MCF 10A (cell line): ENCODE measurements around the gene SMG1. TPM values are rescaled to one million over a fixed set of nuclear protein-coding genes. Genes with fewer than 3 reads are reported as not detected.

Source experiments
- BruUV-seq: library from RNA; stranded (reverse); fragments of 400-500 nt; replicated peaks from 2 replicates; lab custom pipeline; 2021; lab: Mats Ljungman, UMichigan
- CTCF ChIA-PET: fragments of 300-600 bp; sonication (Branson Sonifier 250); formaldehyde crosslinking; extraction: SDS; loops from one replicate; lab custom pipeline; 2021; ENCODE audit warnings: antibody characterized with exemption, inconsistent platforms; lab: Yijun Ruan, JAX
- POLR2A ChIA-PET: fragments of 300-600, 350-650 bp; sonication (Branson Sonifier 250); formaldehyde crosslinking; extraction: SDS; loops from one replicate; lab custom pipeline; 2020; ENCODE audit warnings: antibody characterized with exemption, inconsistent platforms; lab: Yijun Ruan, JAX
- DNase-seq: peaks from one replicate; pipeline ENCODE4 v3.0.0-alpha.2; 2018; ENCODE audit not compliant: unreplicated experiment
- H3K27ac Mint-ChIP-seq: one replicate; pipeline ENCODE4 v1.8.0; 2022; ENCODE audit warnings: mild to moderate bottlenecking, low read depth, mixed read lengths; ENCODE audit not compliant: unreplicated experiment
- H3K27me3 Mint-ChIP-seq: one replicate; pipeline ENCODE4 v1.8.0; 2022; ENCODE audit warnings: mixed read lengths; ENCODE audit not compliant: insufficient read depth, unreplicated experiment
- H3K36me3 Mint-ChIP-seq: one replicate; pipeline ENCODE4 v1.8.0; 2022; ENCODE audit warnings: mild to moderate bottlenecking, moderate library complexity, mixed read lengths; ENCODE audit not compliant: insufficient read depth, unreplicated experiment
- H3K4me1 Mint-ChIP-seq: one replicate; pipeline ENCODE4 v1.8.0; 2022; ENCODE audit warnings: mixed read lengths; ENCODE audit not compliant: insufficient read depth, unreplicated experiment
- H3K4me3 Mint-ChIP-seq: one replicate; pipeline ENCODE4 v1.8.0; 2022; ENCODE audit warnings: mild to moderate bottlenecking, moderate library complexity, mixed read lengths; ENCODE audit not compliant: unreplicated experiment
- H3K9me3 Mint-ChIP-seq: one replicate; pipeline ENCODE4 v1.8.0; 2022; ENCODE audit warnings: mixed read lengths; ENCODE audit not compliant: unreplicated experiment
- CTCF ChIP-seq: fragments of 200-600 bp; IDR thresholded peaks from one replicate; pipeline ENCODE4 v1.8.0; 2022; ENCODE audit warnings: antibody characterized with exemption, mild to moderate bottlenecking; ENCODE audit not compliant: unreplicated experiment
- intact Hi-C: fragments of 100-400 bp; cut with micrococcal nuclease; formaldehyde crosslinking; loops from 2 replicates; pipeline ENCODE4 v1.14.1; 2022
- total RNA-seq: library from RNA; stranded (reverse); gene quantifications from 2 replicates; pipeline ENCODE4 v1.2.3, GENCODE V29; 2022

SMG1 gene
- total RNA-seq, 1 experiment from 2014 or later, result 110 TPM

- ChIA-PET CTCF (interaction anchor here (0.7 to 2.9 kb wide), 10 partner anchors 13 to 179 kb away, joined by 3 to 15 read pairs (median 4); partner anchors contain the start of genes RPS15A and TMC7), POLR2A (interaction anchor here (0.8 to 10.1 kb wide), 6 partner anchors 9 to 158 kb away, joined by 3 to 238 read pairs (median 4); partner anchors contain the start of gene RPS15A)
- H3K4me1 Mint-ChIP-seq, result peaks cover 22% of the 10 kb centered on the region
- H3K9me3 Mint-ChIP-seq, result no peaks in the 10 kb centered on the region
- no peak for TF ChIP-seq CTCF
- H3K4me3 Mint-ChIP-seq, result peak overlapping the region; percentile 17
- peak overlapping the region; percentile 29 for H3K27ac Mint-ChIP-seq
- BruUV-seq, result no TSS peak
- intact Hi-C loops, result loop anchor here (5.0 kb wide), 2 partner anchors 123 to 263 kb away; partner anchors contain the start of genes COQ7 and SMG1
- no peak for DNase-seq
- peaks cover 71% of the 10 kb centered on the region for H3K36me3 Mint-ChIP-seq
- H3K27me3 Mint-ChIP-seq, result no peaks in the 10 kb centered on the region
These were observed 121.7 kb downstream of the SMG1 start for GRCh38 chr16:18804540-18804939.

- ChIA-PET CTCF (interaction anchor here (0.6 to 3.6 kb wide), 14 partner anchors 13 to 290 kb away, joined by 3 to 30 read pairs (median 4); partner anchors contain the start of genes RPS15A and TMC7), POLR2A (interaction anchor here (0.6 to 10.1 kb wide), 10 partner anchors 14 to 1937 kb away, joined by 3 to 238 read pairs (median 4); partner anchors contain the start of genes RPS15A and SMG1)
- Mint-ChIP-seq H3K4me1 (peaks cover 22% of the 10 kb centered on the region), H3K4me3 (peak overlapping the region; percentile 17), H3K36me3 (peaks cover 63% of the 10 kb centered on the region), H3K27me3 (no peaks in the 10 kb centered on the region), H3K9me3 (no peaks in the 10 kb centered on the region), H3K27ac (peak overlapping the region; percentile 29)
- DNase-seq, result peak; percentile 54
- intact Hi-C loops, result loop anchor here (5.0 kb wide), 2 partner anchors 123 to 263 kb away; partner anchors contain the start of genes COQ7 and SMG1
- BruUV-seq, result no TSS peak
- TF ChIP-seq CTCF, result no peak
These were observed 122.4 kb downstream of the SMG1 start for GRCh38 chr16:18803569-18804462.

GRCh38 chr16:18802767-18803343 is 123.4 kb downstream of the SMG1 start:
- DNase-seq, result no peak
- Mint-ChIP-seq H3K36me3 (peaks cover 54% of the 10 kb centered on the region), H3K4me3 (peak overlapping the region; percentile 18), H3K4me1 (peaks cover 23% of the 10 kb centered on the region), H3K27me3 (no peaks in the 10 kb centered on the region), H3K27ac (peak overlapping the region; percentile 29), H3K9me3 (no peaks in the 10 kb centered on the region)
- TF ChIP-seq CTCF, result no peak
- intact Hi-C loops, result loop anchor here (5.0 kb wide), 2 partner anchors 124 to 264 kb away; partner anchors contain the start of genes COQ7 and SMG1
- BruUV-seq, result no TSS peak
- CTCF ChIA-PET, result interaction anchor here (0.6 to 3.6 kb wide), 9 partner anchors 11 to 167 kb away, joined by 3 to 34 read pairs (median 8); partner anchors contain the start of gene RPS15A
- POLR2A ChIA-PET, result interaction anchor here (0.6 to 10.1 kb wide), 6 partner anchors 7 to 205 kb away, joined by 3 to 238 read pairs (median 5); partner anchors contain the start of gene RPS15A
